K562 (cell line): ENCODE measurements around the gene PGS1. TPM values are rescaled to one million over a fixed set of nuclear protein-coding genes. Genes with fewer than 3 reads are reported as not detected.
A peak's percentile ranks its signal among the peaks of the same experiment; 100 is the strongest.

Source experiments
- ATAC-seq: fragments of 200-7000 bp; cut with Tn5 transposase; 3 replicates; pipeline ENCODE4 v1.9.1; 2020; ENCODE audit warnings: moderate library complexity
- BruUV-seq: library from RNA; stranded (reverse); fragments of 400-500 nt; replicated peaks from 2 replicates; lab custom pipeline; 2021; lab: Mats Ljungman, UMichigan
- CTCF ChIA-PET: fragments of 300-600 bp; formaldehyde crosslinking; extraction: SDS; loops from one replicate; lab custom pipeline; 2021; ENCODE audit warnings: low intra/inter-chr PET ratio; lab: Yijun Ruan, JAX
- POLR2A ChIA-PET: fragments of 300-600, 350-650 bp; sonication (Branson Sonifier 250); formaldehyde crosslinking; extraction: SDS; loops from one replicate; lab custom pipeline; 2021; ENCODE audit warnings: antibody characterized with exemption, inconsistent platforms; lab: Yijun Ruan, JAX
- DNase-seq, 4 experiments: peaks; one replicate each; pipeline versions ENCODE4 v3.0.0 to v3.0.0-alpha.2; 2011 to 2018; ENCODE audit warnings: low spot score in 3 of 4, mixed read lengths in 3 of 4; ENCODE audit errors: extremely low read depth in 1 of 4
- FAIRE-seq: peaks from 2 replicates; lab custom pipeline; 2011; peaks lifted over from hg19 to GRCh38; lab: Jason Lieb, UNC
- H2AFZ ChIP-seq: 2 replicates; pipeline ENCODE4 v1.6.0; 2011; ENCODE audit warnings: low read depth, low read length, control low read depth, inconsistent platforms
- H3K27ac ChIP-seq: fragments of 200-600 bp; 3 replicates; pipeline ENCODE4 v1.8.0; 2011; ENCODE audit warnings: low read depth, mild to moderate bottlenecking, control low read depth, inconsistent platforms, low read length, moderate library complexity, mixed read lengths; ENCODE audit errors: extremely low read depth
- H3K27me3 ChIP-seq, 2 experiments: fragments of 300-600 bp in 1 of 2; 2 replicates in 1 of 2; 3 replicates in 1 of 2; pipeline versions ENCODE4 v1.6.0 to v1.8.0; 2011; ENCODE audit warnings: inconsistent platforms in 2 of 2, low read length in 2 of 2, mild to moderate bottlenecking in 1 of 2, mixed read lengths in 1 of 2, moderate library complexity in 1 of 2; ENCODE audit not compliant: control insufficient read depth in 2 of 2, insufficient read depth in 2 of 2
- H3K36me3 ChIP-seq: fragments of 300-600 bp; 3 replicates; pipeline ENCODE4 v1.8.0; 2011; ENCODE audit warnings: mild to moderate bottlenecking, low read length, inconsistent platforms; ENCODE audit not compliant: control insufficient read depth, insufficient read depth
- H3K4me1 ChIP-seq, 2 experiments: fragments of 200-600 bp in 1 of 2; replicated peaks in 1 of 2; 2 replicates in 1 of 2; 3 replicates in 1 of 2; pipeline versions ENCODE4 v1.5.1 to v1.8.0; 2011; ENCODE audit warnings: inconsistent platforms in 2 of 2, low read length in 2 of 2, mild to moderate bottlenecking in 1 of 2, mixed read lengths in 1 of 2, moderate library complexity in 1 of 2; ENCODE audit not compliant: control insufficient read depth in 2 of 2, insufficient read depth in 2 of 2
- H3K4me2 ChIP-seq: 2 replicates; pipeline ENCODE4 v1.6.1; 2011; ENCODE audit warnings: low read length, control low read depth, inconsistent platforms, mixed read lengths; ENCODE audit not compliant: insufficient read depth
- H3K4me3 ChIP-seq: fragments of 200-600 bp; sonication (generic), shearing (Covaris generic); 2 replicates; pipeline ENCODE4 v1.5.1; 2016; ENCODE audit warnings: control low read depth, inconsistent platforms
- H3K79me2 ChIP-seq: fragments of 200-600 bp; 3 replicates; pipeline ENCODE4 v1.8.0; 2011; ENCODE audit warnings: low read length, inconsistent platforms; ENCODE audit not compliant: control insufficient read depth, insufficient read depth
- H3K9ac ChIP-seq, 2 experiments: 2 replicates each; pipeline versions ENCODE4 v1.6.0 to v1.6.1; 2011; ENCODE audit warnings: low read depth in 2 of 2, low read length in 2 of 2, control low read depth in 1 of 2, inconsistent platforms in 1 of 2, mild to moderate bottlenecking in 1 of 2, mixed read lengths in 1 of 2; ENCODE audit not compliant: insufficient read depth in 1 of 2
- H3K9me1 ChIP-seq: one replicate; pipeline ENCODE4 v1.6.0; 2011; ENCODE audit warnings: inconsistent platforms, mild to moderate bottlenecking, low read length, moderate library complexity; ENCODE audit not compliant: control insufficient read depth, insufficient read depth
- H3K9me3 ChIP-seq: replicated peaks from 2 replicates; pipeline ENCODE4 v1.5.1; 2011; ENCODE audit warnings: low read depth, low read length, inconsistent platforms; ENCODE audit not compliant: control insufficient read depth, insufficient read depth
- H4K20me1 ChIP-seq: replicated peaks from 2 replicates; pipeline ENCODE4 v1.6.1; 2011; ENCODE audit warnings: low read length, inconsistent platforms, mixed read lengths; ENCODE audit not compliant: control insufficient read depth, insufficient read depth
- CSDE1 ChIP-seq, 2 experiments: fragments of 450-650 bp; IDR thresholded peaks; 2 replicates each; pipeline ENCODE4 v1.6.1; 2016; ENCODE audit warnings: mild to moderate bottlenecking in 1 of 2
- KLF1 ChIP-seq: fragments of 450-650 bp; IDR thresholded peaks from 2 replicates; pipeline ENCODE4 v1.6.1; 2016; ENCODE audit warnings: missing genetic modification characterization, missing compliant biosample characterization
- NFE2L1 ChIP-seq: fragments of 450-650 bp; IDR thresholded peaks from 2 replicates; pipeline ENCODE4 v1.6.1; 2016; ENCODE audit warnings: missing genetic modification characterization, low read depth, mild to moderate bottlenecking, missing compliant biosample characterization, moderate library complexity, borderline replicate concordance
- SAFB ChIP-seq: fragments of 200-400 bp; formaldehyde crosslinking; IDR thresholded peaks from 2 replicates; pipeline ENCODE4 v1.6.1; 2017; ENCODE audit warnings: low read depth, low read length, borderline replicate concordance
- WGBS: fragments of 100-300 bp; shearing (Covaris generic); methylation state at CpG from one replicate; pipeline ENCODE4 v1.1.6; 2016; ENCODE audit warnings: low coverage, mixed read lengths; ENCODE audit not compliant: insufficient coverage; ENCODE audit errors: missing lambda C conversion rate; 5-methylcytosine and 5-hydroxymethylcytosine counted together
- in situ Hi-C: fragments of 300-500 bp; cut with MboI; formaldehyde crosslinking; loops from 4 replicates; pipeline ENCODE4 v1.15.0; 2018; ENCODE audit warnings: inconsistent platforms, mixed read lengths
- intact Hi-C: fragments of 100-400 bp; cut with micrococcal nuclease; formaldehyde crosslinking; loops from 2 replicates; pipeline ENCODE4 v1.14.2; 2022
- polyA plus RNA-seq, 8 experiments: library from polyadenylated mRNA; depleted of rRNA in 4 of 8; stranded (reverse) in 5 of 8; unstranded in 3 of 8; fragments of >200 nt; fragmentation: Nextera tagmentation in 2 of 8; fragmentation: Illumina TruSeq in 1 of 8; extraction: Ambion mirVana in 2 of 8; extraction: Trizol in 1 of 8; gene quantifications; 2 replicates each; pipeline versions ENCODE4 v1.2.1 to v1.2.3, GENCODE V29; 2011 to 2014; ENCODE audit warnings: inconsistent platforms in 1 of 8, missing spikeins in 1 of 8
- total RNA-seq, 7 experiments: library from RNA; depleted of rRNA in 6 of 7; stranded (reverse); fragments of >200 nt in 6 of 7; fragmentation: Illumina TruSeq in 2 of 7; extraction: Trizol in 2 of 7; gene quantifications; 2 replicates each; pipeline versions ENCODE4 v1.2.1 to v1.2.3, GENCODE V29; 2011 to 2021; ENCODE audit warnings: low replicate concordance in 1 of 7
- TF ChIP-seq, protein P1 (sequence below), 2 experiments: fragments of 450-650 bp; IDR thresholded peaks; 2 replicates each; pipeline ENCODE4 v1.6.1; 2018; ENCODE audit warnings: mild to moderate bottlenecking in 2 of 2, low read depth in 1 of 2; ENCODE audit not compliant: partially characterized antibody in 2 of 2
- TF ChIP-seq, protein P2 (sequence below): sonication (generic); formaldehyde crosslinking; IDR thresholded peaks from 2 replicates; pipeline ENCODE4 v1.8.0; 2022; ENCODE audit warnings: mild to moderate bottlenecking, missing genetic modification reagents
- TF ChIP-seq, protein P3 (sequence below), 3 experiments: fragments of 200-800 bp in 1 of 3; sonication (Bioruptor generic) in 1 of 3; sonication (generic) in 1 of 3; formaldehyde crosslinking in 1 of 3; IDR thresholded peaks; 2 replicates each; pipeline versions ENCODE4 v1.6.1 to v1.8.0; 2016 to 2022; ENCODE audit warnings: mild to moderate bottlenecking in 2 of 3, missing compliant biosample characterization in 2 of 3, missing genetic modification characterization in 2 of 3, missing genetic modification reagents in 1 of 3

Gene PGS1
- total and polyA plus RNA-seq, 9 of the 15 experiments (the other 6 are each of a cell fraction or from before 2014, with no cell fraction given) = 1.3 to 39.4 (median 22.3) TPM

DNA sequence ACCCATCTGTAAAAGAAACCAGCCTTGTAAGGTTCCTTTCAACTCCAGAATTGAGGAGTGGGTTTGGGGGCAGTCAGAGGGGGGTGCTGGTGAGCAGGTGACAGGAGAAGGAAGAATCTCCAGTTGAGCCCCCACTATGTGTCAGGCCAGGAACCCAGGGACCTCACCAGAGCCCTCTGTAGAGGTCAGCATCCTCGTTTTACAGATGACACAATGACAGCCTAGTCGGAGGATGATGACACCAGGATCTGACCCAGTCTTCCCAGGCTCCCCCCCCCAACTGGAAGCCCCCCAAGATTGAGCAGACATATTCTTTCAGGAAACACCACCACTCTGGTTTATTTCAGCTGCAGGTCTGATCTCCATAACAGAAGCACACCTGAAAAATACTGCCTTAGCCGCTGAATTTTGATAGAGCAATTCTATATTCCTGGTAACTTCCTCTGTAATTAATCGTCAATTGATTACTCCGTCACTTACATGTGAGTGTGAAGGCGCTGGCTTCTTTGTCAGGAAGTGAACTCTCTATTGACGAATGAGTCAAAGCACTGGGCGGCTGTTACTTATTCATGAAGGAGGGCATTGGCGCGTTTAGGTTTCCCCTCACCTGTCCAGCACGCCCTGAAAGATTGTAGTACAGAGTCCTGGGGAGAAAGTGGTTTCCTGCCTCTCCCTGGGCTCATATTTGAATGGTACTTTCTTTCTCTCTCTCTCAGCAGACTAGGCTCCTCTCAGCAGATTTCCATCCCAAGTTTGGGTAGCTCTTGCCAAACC is 39.8 kb upstream of the PGS1 start (continued):
- TF ChIP-seq, protein P1, sequence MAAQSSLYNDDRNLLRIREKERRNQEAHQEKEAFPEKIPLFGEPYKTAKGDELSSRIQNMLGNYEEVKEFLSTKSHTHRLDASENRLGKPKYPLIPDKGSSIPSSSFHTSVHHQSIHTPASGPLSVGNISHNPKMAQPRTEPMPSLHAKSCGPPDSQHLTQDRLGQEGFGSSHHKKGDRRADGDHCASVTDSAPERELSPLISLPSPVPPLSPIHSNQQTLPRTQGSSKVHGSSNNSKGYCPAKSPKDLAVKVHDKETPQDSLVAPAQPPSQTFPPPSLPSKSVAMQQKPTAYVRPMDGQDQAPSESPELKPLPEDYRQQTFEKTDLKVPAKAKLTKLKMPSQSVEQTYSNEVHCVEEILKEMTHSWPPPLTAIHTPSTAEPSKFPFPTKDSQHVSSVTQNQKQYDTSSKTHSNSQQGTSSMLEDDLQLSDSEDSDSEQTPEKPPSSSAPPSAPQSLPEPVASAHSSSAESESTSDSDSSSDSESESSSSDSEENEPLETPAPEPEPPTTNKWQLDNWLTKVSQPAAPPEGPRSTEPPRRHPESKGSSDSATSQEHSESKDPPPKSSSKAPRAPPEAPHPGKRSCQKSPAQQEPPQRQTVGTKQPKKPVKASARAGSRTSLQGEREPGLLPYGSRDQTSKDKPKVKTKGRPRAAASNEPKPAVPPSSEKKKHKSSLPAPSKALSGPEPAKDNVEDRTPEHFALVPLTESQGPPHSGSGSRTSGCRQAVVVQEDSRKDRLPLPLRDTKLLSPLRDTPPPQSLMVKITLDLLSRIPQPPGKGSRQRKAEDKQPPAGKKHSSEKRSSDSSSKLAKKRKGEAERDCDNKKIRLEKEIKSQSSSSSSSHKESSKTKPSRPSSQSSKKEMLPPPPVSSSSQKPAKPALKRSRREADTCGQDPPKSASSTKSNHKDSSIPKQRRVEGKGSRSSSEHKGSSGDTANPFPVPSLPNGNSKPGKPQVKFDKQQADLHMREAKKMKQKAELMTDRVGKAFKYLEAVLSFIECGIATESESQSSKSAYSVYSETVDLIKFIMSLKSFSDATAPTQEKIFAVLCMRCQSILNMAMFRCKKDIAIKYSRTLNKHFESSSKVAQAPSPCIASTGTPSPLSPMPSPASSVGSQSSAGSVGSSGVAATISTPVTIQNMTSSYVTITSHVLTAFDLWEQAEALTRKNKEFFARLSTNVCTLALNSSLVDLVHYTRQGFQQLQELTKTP (IDR thresholded peaks at IDR 0.05; ENCODE audit: low read depth in 1 of 2, partially characterized antibody in 2 of 2) = no peak
- TF ChIP-seq NFE2L1 = no peak

DNA sequence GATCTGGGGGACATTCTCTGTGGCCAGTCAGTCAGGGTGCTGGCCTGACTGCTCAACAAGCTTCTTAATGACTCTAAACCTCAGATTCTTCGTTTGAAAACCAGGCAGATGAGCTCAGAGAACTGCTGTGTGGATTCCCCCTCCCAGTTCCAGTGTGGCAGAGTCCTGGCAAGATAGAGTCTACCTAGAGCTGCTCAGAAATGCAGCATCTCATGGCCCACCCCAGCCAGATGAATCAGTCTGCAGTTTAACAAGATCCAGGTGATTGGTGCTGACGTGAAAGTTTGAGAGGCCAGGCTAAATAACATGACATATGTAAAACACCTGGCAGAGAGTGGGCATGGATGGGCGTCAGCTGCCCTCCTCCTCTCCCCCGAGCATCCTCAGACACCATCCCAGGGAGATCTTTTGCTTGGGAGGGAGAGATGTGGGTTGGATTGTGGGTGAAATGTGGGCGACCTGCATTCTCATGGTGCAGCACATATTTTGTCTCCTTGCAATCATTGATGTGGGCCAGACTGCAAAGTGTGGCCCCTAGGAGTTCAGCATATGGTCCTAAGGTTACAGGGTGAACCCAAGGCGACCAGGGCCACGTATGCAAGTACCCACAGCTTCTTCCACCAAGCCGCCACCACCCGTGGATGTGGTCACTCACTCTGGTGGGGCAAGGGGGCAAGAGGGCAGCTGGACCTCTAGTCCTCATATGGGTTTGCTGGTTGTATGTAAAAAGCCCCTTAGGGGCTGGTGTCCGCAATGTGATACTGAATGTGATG is 38.1 kb upstream of the PGS1 start:
- CTCF ChIA-PET = no interaction called here
- Histone ChIP-seq H3K27ac (no peak overlapping the region), H3K4me2 (no peak overlapping the region), H3K9me1 (no peaks in the 10 kb centered on the region), H3K9me3 (no peaks in the 10 kb centered on the region), H4K20me1 (no peaks in the 10 kb centered on the region), H3K27me3 (no peaks in the 10 kb centered on the region), H3K36me3 (no peaks in the 10 kb centered on the region), H2AFZ (no peak overlapping the region), H3K79me2 (no peaks in the 10 kb centered on the region), H3K9ac (peak overlapping the region in 1 of 2 experiments; percentile 71; a peak in 1 of 4 replicates), H3K4me3 (no peak overlapping the region), H3K4me1 (peaks cover 0 to 29% of the 10 kb centered on the region in 2 experiments; a peak in 3 of 5 replicates)
- TF ChIP-seq, protein P2, sequence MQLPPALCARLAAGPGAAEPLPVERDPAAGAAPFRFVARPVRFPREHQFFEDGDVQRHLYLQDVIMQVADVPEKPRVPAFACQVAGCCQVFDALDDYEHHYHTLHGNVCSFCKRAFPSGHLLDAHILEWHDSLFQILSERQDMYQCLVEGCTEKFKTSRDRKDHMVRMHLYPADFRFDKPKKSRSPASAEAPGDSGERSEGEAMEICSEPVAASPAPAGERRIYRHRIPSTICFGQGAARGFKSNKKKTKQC (CRISPR knock-in tag) = no peak
- no peak for TF ChIP-seq KLF1 (tag)
- TF ChIP-seq CSDE1 (IDR thresholded peaks at IDR 0.05) = no peak
- TF ChIP-seq, protein P3, sequence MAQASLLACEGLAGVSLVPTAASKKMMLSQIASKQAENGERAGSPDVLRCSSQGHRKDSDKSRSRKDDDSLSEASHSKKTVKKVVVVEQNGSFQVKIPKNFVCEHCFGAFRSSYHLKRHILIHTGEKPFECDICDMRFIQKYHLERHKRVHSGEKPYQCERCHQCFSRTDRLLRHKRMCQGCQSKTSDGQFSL (CRISPR knock-in tag; IDR thresholded peaks at IDR 0.05) = no peak
- TF ChIP-seq, protein P3 (tag; IDR thresholded peaks at IDR 0.05) = no peak
- TF ChIP-seq SAFB = no peak
- DNase-seq = no peak
- ATAC-seq = no peak
- FAIRE-seq = no peak
- POLR2A ChIA-PET = interaction anchor here (0.8 to 2.6 kb wide), 4 partner anchors 11 to 24 kb away, joined by 3 to 7 read pairs (median 4); partner anchors contain the start of gene SOCS3
- intact Hi-C loops = no loop called here
- 36% methylated on average over 10 of the region's 10 CpGs for WGBS
- in situ Hi-C loops = no loop called here
- no TSS peak for BruUV-seq
